ENCODE results near the gene FBXO4. TPM values are rescaled to one million over a fixed set of nuclear protein-coding genes. Genes with fewer than 3 reads are reported as not detected.

Gene FBXO4
- total and polyA plus RNA-seq, 2 experiments from 2014 or later = 0.63 to 0.74 TPM

GRCh38 chr5:41960481-41960880 is 35.4 kb downstream of the FBXO4 start:
- H3K9me3 Mint-ChIP-seq = peaks cover 32% of the 10 kb centered on the region
- Histone ChIP-seq H3K36me3 (ENCODE audit: insufficient read depth) (no peaks in the 10 kb centered on the region), H3K9me2 (ENCODE audit: insufficient read depth) (0 out of 2 replicates have a peak, but pooled peaks cover 10% of the 10 kb centered on the region)

More at GRCh38 chr5:41960481-41960880, 35.4 kb downstream of the FBXO4 start:
- H3K27me3 Mint-ChIP-seq (ENCODE audit: insufficient read depth, low read depth, poor library complexity) = no peaks in the 10 kb centered on the region
- no peak overlapping the region for H3K4me3 Mint-ChIP-seq
- H3K4me2 ChIP-seq = no peak overlapping the region
- DNase-seq (ENCODE audit: low spot score) = no peak
- H3K27me3 ChIP-seq (ENCODE audit: insufficient read depth) = no peaks in the 10 kb centered on the region
- H4K20me1 ChIP-seq (replicated peaks; ENCODE audit: insufficient read depth) = no peaks in the 10 kb centered on the region
- H3K27ac Mint-ChIP-seq = no peak overlapping the region
- no peaks in the 10 kb centered on the region for H3K4me1 Mint-ChIP-seq
- H3K79me2 ChIP-seq (replicated peaks; ENCODE audit: insufficient read depth) = no peaks in the 10 kb centered on the region
- no peak for ATAC-seq
- H3F3A ChIP-seq (replicated peaks; ENCODE audit: low read depth) = no peaks in the 10 kb centered on the region
- H3K4me1 ChIP-seq (ENCODE audit: insufficient read depth) = no peaks in the 10 kb centered on the region
- no peak overlapping the region for H3K27ac ChIP-seq (ENCODE audit: low read depth)
- TF ChIP-seq ZNF114 (CRISPR knock-in tag; IDR thresholded peaks at IDR 0.05) (no peak), STAT1 (IDR thresholded peaks at IDR 0.05; ENCODE audit: unreplicated experiment) (no peak), ETS1 (IDR thresholded peaks at IDR 0.05) (no peak), ZNF462 (CRISPR knock-in tag; IDR thresholded peaks at IDR 0.05) (no peak), REST (IDR thresholded peaks at IDR 0.05; ENCODE audit: unreplicated experiment) (no peak), POLR2AphosphoS5 (IDR thresholded peaks at IDR 0.05; ENCODE audit: low read depth) (no peak), EZH2 (IDR thresholded peaks at IDR 0.05; ENCODE audit: low read depth, unreplicated experiment) (no peak)
- H3K36me3 Mint-ChIP-seq (ENCODE audit: low read depth) = no peaks in the 10 kb centered on the region
- no peak overlapping the region for H3K4me3 ChIP-seq
- H2AFZ ChIP-seq = no peak overlapping the region

All from GM23338 (cell line).